Suprapubic skin (tissue), 4 donors: Measurements from ENCODE around the gene LOXHD1. TPM values are rescaled to one million over a fixed set of nuclear protein-coding genes. Genes with fewer than 3 reads are reported as not detected.

Source experiments
- DNase-seq, 2 donors: peaks; one replicate each; pipeline ENCODE4 v3.0.0-alpha.2; 2019; ENCODE audit warnings: low spot score in 2 of 2
- H3K27ac ChIP-seq: fragments of 200-600 bp; sonication (generic); one replicate; pipeline ENCODE4 v1.5.1; 2019
- H3K27me3 ChIP-seq: fragments of 200-600 bp; sonication (generic); one replicate; pipeline ENCODE4 v1.5.1; 2019
- H3K36me3 ChIP-seq: fragments of 200-600 bp; sonication (generic); one replicate; pipeline ENCODE4 v1.5.1; 2019
- H3K4me1 ChIP-seq: fragments of 200-600 bp; sonication (generic); one replicate; pipeline ENCODE4 v1.5.1; 2019
- H3K4me3 ChIP-seq: fragments of 200-600 bp; sonication (generic); one replicate; pipeline ENCODE4 v1.5.1; 2019; ENCODE audit warnings: mild to moderate bottlenecking
- H3K9me3 ChIP-seq: fragments of 200-600 bp; sonication (generic); one replicate; pipeline ENCODE4 v1.5.1; 2019
- EP300 ChIP-seq: sonication (generic); formaldehyde crosslinking; IDR thresholded peaks from one replicate; pipeline ENCODE4 v1.6.1; 2017; ENCODE audit warnings: antibody characterized with exemption
- POLR2A ChIP-seq, 2 donors: fragments of 450-650 bp; IDR thresholded peaks; one replicate each; pipeline ENCODE4 v1.6.1; 2017; ENCODE audit warnings: antibody characterized with exemption in 2 of 2, mild to moderate bottlenecking in 2 of 2, moderate library complexity in 2 of 2
- POLR2AphosphoS5 ChIP-seq, 3 donors: sonication (generic); formaldehyde crosslinking; IDR thresholded peaks; one replicate each; pipeline ENCODE4 v1.6.1; 2017; ENCODE audit warnings: antibody characterized with exemption in 3 of 3
- WGBS: methylation state at CpG from one replicate; pipeline ENCODE4 v1.1.5; 2018; 5-methylcytosine and 5-hydroxymethylcytosine counted together
- total RNA-seq, 4 donors: library from RNA; depleted of rRNA; stranded (reverse); fragments of >200 nt; gene quantifications; one replicate each; pipeline ENCODE4 v1.1.0, GENCODE V29; 2016
- TF ChIP-seq, protein P1 (sequence below), 2 donors: fragments of 200-600 bp in 1 of 2; fragments of 450-650 bp in 1 of 2; sonication (generic) in 1 of 2; IDR thresholded peaks; one replicate each; pipeline ENCODE4 v1.5.1; 2016 to 2019; ENCODE audit warnings: antibody characterized with exemption in 2 of 2, mild to moderate bottlenecking in 1 of 2, moderate library complexity in 1 of 2

Gene LOXHD1
- total RNA-seq, 4 donors from 2014 or later, result 0.16 to 0.30 (median 0.18) TPM; not detected in 1

GRCh38 chr18:46679846-46680598 lies 23.0 kb upstream of the LOXHD1 start:
- Histone ChIP-seq H3K27me3 (peaks cover 9% of the 10 kb centered on the region), H3K4me1 (no peaks in the 10 kb centered on the region), H3K27ac (no peak overlapping the region), H3K36me3 (no peaks in the 10 kb centered on the region), H3K4me3 (no peak overlapping the region), H3K9me3 (no peaks in the 10 kb centered on the region)
- WGBS, result 94% methylated on average over 49 of the region's 52 CpGs
- DNase-seq, result no peak
- TF ChIP-seq, protein P1, sequence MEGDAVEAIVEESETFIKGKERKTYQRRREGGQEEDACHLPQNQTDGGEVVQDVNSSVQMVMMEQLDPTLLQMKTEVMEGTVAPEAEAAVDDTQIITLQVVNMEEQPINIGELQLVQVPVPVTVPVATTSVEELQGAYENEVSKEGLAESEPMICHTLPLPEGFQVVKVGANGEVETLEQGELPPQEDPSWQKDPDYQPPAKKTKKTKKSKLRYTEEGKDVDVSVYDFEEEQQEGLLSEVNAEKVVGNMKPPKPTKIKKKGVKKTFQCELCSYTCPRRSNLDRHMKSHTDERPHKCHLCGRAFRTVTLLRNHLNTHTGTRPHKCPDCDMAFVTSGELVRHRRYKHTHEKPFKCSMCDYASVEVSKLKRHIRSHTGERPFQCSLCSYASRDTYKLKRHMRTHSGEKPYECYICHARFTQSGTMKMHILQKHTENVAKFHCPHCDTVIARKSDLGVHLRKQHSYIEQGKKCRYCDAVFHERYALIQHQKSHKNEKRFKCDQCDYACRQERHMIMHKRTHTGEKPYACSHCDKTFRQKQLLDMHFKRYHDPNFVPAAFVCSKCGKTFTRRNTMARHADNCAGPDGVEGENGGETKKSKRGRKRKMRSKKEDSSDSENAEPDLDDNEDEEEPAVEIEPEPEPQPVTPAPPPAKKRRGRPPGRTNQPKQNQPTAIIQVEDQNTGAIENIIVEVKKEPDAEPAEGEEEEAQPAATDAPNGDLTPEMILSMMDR (IDR thresholded peaks at IDR 0.05), result no peak
- TF ChIP-seq EP300 (no peak), POLR2AphosphoS5 (IDR thresholded peaks at IDR 0.05) (no peak), POLR2A (IDR thresholded peaks at IDR 0.05) (no peak)

- H3K4me3 ChIP-seq, result no peak overlapping the region
- H3K4me1 ChIP-seq, result no peaks in the 10 kb centered on the region
- DNase-seq, result no peak
- H3K27me3 ChIP-seq, result peaks cover 9% of the 10 kb centered on the region
- no peaks in the 10 kb centered on the region for H3K9me3 ChIP-seq
- H3K36me3 ChIP-seq, result no peaks in the 10 kb centered on the region
- WGBS, result 84% methylated on average over 10 of the region's 10 CpGs
- no peak for TF ChIP-seq POLR2A (IDR thresholded peaks at IDR 0.05)
- TF ChIP-seq POLR2AphosphoS5 (IDR thresholded peaks at IDR 0.05), result no peak
- TF ChIP-seq, protein P1 (IDR thresholded peaks at IDR 0.05), result no peak
- no peak for TF ChIP-seq EP300
- no peak overlapping the region for H3K27ac ChIP-seq
Observed at GRCh38 chr18:46678785-46679399, 21.9 kb upstream of the LOXHD1 start.

DNA sequence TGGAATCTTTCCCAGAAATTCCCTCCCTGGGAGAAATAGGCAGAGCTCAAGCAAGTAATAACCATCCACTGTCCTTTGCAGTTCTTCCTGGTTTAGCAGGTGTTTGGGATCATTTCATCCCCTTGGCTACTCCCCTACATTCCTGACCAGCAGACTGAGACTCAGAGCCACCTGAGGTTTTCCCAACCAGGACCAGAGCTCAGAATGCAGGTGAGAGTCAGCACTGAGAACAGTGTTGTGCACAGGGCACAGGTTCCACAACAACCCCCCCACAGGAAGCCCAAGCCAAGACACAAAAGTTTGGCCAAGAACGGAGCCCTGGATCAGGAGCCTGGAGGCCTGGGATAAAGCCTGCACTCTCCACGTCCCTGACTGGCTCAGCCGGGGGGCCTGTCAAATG lies 21.0 kb upstream of the LOXHD1 start:
- H3K4me1 ChIP-seq, result no peaks in the 10 kb centered on the region
- H3K4me3 ChIP-seq, result no peak overlapping the region
- DNase-seq, result no peak
- TF ChIP-seq, protein P1 (IDR thresholded peaks at IDR 0.05), result no peak
- TF ChIP-seq EP300 (no peak), POLR2A (IDR thresholded peaks at IDR 0.05) (no peak), POLR2AphosphoS5 (IDR thresholded peaks at IDR 0.05) (no peak)
- no CpG with 5 or more reads among the region's 3 CpGs for WGBS
- peaks cover 9% of the 10 kb centered on the region for H3K27me3 ChIP-seq
- no peak overlapping the region for H3K27ac ChIP-seq
- H3K9me3 ChIP-seq, result no peaks in the 10 kb centered on the region
- no peaks in the 10 kb centered on the region for H3K36me3 ChIP-seq

DNA sequence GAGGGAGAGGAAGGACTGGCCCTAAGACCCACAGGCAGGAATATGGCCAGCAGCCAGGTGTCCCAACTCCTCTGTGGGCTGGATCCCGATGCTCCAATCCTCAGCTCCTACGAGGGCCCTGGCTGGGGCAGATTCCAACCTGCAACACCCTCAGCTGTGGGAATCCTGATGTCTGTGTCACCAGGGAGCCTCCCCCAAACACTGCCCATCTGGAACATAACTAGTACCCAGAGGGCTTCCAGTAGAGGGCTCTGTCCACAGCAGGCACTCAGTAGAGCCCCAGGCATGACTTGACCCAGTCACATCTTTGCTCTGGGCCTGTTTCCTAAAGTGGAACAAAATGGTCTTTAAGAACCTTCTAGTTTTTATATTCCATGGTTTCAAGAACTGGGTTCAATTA lies 20.6 kb upstream of the LOXHD1 start:
- Histone ChIP-seq H3K27me3 (peaks cover 9% of the 10 kb centered on the region), H3K4me3 (no peak overlapping the region), H3K36me3 (no peaks in the 10 kb centered on the region), H3K4me1 (no peaks in the 10 kb centered on the region), H3K27ac (no peak overlapping the region), H3K9me3 (no peaks in the 10 kb centered on the region)
- 27% methylated on average over 2 of the region's 2 CpGs for WGBS
- TF ChIP-seq POLR2A (IDR thresholded peaks at IDR 0.05), result no peak
- TF ChIP-seq, protein P1 (IDR thresholded peaks at IDR 0.05), result no peak
- no peak for TF ChIP-seq EP300
- no peak for TF ChIP-seq POLR2AphosphoS5 (IDR thresholded peaks at IDR 0.05)
- no peak for DNase-seq

- H3K4me3 ChIP-seq, result no peak overlapping the region
- peaks cover 9% of the 10 kb centered on the region for H3K27me3 ChIP-seq
- no peak for DNase-seq
- no peak for TF ChIP-seq POLR2A (IDR thresholded peaks at IDR 0.05)
- no peak for TF ChIP-seq EP300
- TF ChIP-seq, protein P1 (IDR thresholded peaks at IDR 0.05), result no peak
- TF ChIP-seq POLR2AphosphoS5 (IDR thresholded peaks at IDR 0.05), result no peak
- 66% methylated on average over 15 of the region's 15 CpGs for WGBS
- H3K9me3 ChIP-seq, result no peaks in the 10 kb centered on the region
- no peak overlapping the region for H3K27ac ChIP-seq
- H3K36me3 ChIP-seq, result no peaks in the 10 kb centered on the region
- H3K4me1 ChIP-seq, result no peaks in the 10 kb centered on the region
Observed at GRCh38 chr18:46676182-46676835, 19.3 kb upstream of the LOXHD1 start.
